ENCODE data around the gene CSRNP3.

The CSRNP3 gene

DNA sequence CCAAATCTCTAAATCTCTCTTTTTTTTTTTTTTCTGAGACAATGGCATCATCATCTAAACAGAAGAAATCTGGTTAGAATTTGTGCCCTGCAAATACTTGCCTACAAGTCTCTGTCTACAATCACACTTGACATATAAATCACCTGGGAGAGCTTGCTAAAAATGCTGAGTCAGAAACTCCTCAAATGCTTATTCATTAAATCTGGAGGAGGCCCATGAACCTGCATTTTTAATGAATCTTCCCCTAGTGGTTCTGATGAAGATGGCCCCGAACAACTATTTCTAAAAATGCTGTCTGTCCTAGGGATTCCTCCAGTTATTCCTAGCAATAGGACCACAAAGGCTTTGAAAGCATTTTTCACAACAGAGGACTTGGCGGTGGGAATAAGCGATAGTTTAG is 1.6 kb upstream of the CSRNP3 start:
- FAIRE-seq = no peak
- DNase-seq (ENCODE audit: insufficient read length, low spot score) = no peak

DNA sequence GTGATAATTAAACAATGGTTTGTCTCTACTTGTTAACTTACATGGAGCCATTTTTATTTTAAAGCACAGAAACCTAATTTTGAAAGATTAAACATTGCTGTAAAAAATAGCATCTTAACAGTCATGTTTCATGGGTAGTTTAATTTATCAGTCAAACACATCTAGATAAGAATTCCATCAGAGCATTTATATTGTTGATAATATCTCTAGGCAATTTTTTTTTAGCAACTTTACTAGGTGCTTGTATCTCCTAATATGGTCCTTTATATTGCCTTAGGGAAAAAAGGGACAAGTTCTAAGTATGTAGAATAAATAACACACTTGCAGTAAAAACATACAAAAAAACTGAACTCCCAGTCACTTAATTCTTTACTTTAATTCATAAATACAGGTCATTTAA is 863 bp downstream of the CSRNP3 start:
- FAIRE-seq (no peak), DNase-seq (ENCODE audit: insufficient read length, low spot score) (no peak)

DNA sequence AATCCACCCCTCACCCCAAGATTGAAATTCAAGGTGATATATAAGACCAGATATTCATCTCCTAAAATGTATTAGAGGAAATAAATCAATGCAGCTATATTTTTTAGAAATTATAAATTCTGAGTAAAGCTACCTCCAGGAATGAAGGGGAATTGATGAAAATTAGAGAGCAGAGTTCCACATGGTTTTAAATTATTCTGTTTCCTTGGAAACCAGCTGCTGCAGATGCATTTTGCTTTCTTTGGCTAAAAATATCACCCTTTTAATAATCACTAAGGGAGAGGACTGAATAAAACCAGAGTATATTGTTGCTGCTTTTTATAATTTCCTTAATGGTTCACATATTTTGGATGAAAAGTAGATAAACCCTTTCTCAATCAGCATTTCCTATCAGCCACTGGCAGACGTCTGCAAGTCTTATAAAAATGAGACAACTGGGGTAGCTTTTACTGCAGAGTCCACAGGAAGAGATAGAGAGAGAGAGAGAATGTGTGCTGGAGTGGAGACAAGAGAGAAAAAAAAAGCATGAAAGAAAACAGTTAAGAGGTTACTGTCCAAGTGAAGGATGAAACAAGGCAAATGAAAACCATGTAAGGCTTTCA is 2.0 kb downstream of the CSRNP3 start:
- DNase-seq (ENCODE audit: insufficient read length, low spot score) (no peak), FAIRE-seq (no peak)

DNA sequence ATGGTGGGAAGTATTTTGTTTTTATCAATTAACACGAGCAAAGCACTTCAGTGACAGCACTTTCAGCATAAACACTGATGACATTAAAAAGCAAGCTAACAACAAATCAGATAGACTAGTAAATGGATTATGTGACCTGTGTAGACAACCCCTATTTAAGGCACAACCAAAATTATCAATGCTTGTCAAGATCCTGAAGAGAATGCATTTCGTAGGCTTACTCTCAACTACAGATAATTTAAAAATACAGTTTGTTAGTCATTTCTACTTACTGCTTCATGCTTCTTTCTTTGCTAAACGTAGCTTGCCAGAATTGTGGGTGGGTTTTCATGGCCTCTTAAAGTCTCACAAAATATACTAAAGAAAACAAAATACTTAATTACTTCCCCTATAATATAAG is 3.4 kb downstream of the CSRNP3 start:
- DNase-seq (ENCODE audit: insufficient read length, low spot score) (no peak), FAIRE-seq (no peak)

DNA sequence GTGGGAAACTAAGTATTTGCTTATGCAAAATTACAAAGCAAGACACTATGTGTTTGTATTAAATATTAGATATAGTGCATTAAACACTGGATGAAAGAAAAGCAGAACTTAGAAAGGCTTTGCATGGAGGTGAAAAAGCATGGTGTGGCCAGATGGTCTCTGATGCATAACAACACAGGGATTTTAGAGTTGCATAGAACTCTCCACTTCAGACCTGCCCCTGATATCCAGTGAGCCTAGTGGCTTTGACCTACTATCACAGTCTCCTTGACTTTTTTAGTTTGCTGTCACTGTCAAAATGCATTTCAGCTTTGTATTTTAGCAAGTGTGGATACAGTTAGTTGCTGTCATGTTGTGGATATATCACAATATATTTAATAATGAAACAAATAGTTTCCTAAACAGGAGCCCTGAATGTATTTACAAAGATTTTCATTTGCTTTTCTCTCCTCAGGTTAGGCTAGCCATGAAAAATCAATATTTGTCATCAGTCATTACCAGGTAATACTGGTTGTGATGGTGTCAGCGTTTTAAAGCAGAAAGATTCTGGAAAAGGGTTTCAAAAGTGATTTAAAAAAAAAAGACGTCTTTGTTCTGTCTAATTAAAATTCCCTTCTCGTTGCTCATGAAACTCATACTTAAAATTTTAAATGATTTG is 5.2 kb downstream of the CSRNP3 start:
- FAIRE-seq = no peak
- DNase-seq (ENCODE audit: insufficient read length, low spot score) = no peak

DNA sequence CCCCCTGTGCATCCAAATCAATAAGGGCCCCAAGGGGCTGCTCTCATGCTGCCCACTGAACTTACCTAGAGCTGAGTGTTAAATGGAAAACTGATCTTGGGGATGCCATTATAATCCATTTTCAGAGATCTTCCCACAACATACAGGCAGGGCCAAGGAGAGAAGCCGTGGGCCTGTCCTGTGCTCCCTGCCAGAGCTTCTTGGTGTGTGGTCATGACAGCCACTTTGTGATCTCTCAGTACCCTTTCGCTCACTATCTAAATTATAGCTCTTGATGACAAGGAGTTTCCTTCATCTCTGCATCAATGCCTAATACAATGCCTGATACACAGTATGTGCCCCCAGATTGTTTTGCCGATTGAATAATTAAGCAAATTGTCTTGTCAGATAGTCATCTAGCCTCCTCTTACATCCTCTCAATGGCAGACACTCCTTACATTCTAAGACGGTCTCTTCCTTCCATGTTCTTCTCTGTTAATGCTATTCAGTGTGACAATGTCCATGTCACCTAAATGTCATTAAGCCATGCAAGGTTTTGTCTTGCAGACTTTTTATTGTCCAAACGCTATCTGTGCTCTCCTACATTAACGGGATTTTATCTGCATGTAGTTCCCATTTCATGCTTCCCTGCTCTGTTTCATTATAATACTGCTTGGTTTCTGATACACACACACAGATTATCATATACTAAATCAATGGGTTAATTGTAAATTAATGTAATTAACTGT is 5.9 kb downstream of the CSRNP3 start:
- FAIRE-seq = no peak
- DNase-seq (ENCODE audit: insufficient read length, low spot score) = no peak

DNA sequence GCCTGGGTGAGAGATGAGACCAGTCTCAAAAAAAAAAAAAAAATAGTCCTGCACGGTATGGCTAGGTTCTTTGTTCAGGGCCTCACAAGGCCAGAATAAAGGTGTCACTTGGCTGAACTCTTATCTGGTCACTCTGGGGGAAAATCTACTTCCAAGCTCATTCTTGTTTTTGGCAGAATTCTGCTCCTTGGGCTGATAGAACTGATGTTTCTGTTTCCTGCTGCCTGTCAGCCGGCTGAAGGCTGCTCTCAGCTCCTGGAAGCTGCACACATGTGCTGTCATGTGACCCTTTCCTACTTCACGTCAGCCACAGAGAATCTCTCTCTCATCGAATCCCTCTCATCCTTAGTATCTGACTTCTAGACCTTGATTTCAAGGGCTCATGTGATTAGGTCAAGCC is 10.4 kb downstream of the CSRNP3 start:
- DNase-seq (ENCODE audit: insufficient read length, low spot score) (no peak), FAIRE-seq (no peak)

DNA sequence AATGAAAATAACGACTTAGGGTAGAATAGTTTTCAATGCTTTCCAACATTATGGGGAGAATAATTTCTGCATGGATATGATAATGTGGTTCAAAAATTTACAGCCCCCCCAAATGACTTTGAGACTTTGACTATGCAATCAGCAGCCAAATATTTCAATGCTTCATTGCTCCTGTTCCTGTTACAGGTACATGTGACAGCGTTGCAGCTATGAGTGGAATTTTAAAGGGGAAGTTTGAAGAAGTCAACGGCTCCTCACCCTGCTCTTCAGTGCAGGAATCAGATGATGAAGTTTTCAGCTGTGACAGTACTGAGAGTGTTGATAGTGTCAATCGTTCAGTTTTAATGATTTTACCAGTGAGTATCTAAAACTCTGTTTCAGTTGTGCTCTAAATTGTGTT is 25.1 kb downstream of the CSRNP3 start:
- DNase-seq (ENCODE audit: insufficient read length, low spot score) (no peak), FAIRE-seq (no peak)

DNA sequence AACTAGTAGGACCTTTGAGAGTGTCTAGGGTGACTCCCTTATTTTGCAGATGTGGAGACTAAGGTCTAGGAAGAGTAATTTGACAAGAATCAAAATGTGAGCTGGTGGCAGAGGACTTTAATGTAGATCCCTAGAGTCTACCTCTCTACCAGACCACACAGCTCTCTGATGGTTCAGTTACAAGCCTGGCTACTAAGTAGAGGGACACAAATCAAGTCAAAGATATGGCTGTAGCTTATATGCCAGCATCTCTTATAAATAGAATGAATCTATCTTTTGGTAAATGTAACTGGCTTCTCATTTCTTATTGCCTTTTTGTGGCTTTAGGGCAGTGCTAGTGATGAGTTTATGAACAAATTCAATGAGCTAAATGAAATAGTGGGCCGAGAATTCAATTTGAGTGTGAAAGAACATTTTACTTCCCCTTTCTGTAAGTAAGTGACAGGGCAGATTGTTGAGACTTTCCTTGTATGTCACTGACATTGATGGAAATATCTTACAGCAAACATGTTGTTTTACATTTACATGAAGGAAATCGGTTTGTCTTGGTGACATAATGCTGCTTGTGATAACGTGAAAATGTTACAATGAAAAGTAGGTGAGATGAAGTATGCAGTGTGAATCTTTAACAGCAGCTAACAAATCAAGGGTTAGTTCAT is 28.3 kb downstream of the CSRNP3 start:
- FAIRE-seq (peak; percentile 4), DNase-seq (ENCODE audit: insufficient read length, low spot score) (no peak)

DNA sequence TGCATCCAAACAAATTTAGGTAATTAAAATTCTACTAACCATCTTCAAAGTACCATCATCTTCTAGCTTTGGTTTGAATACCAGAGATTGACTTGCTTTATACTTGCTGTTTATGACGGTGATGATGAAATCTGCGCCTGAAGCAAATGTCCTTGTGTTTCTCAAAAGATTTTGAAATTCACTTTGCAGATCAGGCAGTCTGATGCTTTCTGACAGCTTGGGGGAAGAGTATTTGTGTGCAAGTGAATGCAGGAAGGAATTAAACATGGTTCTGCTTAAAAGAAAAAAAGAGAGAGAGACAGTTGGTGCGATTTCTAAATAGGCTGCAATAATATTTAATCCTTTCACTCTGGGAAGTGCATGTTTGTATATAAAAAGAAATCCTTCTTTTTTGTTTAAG is 29.6 kb downstream of the CSRNP3 start:
- DNase-seq (ENCODE audit: insufficient read length, low spot score) = no peak
- FAIRE-seq = no peak

DNA sequence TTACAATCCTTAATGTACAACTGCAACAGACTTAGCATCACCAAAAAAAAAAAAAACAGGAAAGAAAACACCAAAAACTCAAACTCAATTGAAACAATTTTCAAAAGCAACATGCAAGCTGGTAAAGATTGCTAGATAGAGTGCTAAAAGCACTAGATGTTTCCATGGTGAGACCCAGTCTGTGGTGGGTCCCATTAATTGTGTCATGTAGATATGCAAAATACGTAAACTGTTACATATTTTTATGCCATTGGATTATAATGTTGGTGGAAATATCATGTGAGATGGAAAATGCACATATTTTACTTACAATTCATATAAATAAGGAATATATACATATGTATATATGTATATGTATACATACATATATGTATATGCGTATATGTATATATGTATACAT is 30.5 kb downstream of the CSRNP3 start:
- FAIRE-seq (no peak), DNase-seq (ENCODE audit: insufficient read length, low spot score) (no peak)

DNA sequence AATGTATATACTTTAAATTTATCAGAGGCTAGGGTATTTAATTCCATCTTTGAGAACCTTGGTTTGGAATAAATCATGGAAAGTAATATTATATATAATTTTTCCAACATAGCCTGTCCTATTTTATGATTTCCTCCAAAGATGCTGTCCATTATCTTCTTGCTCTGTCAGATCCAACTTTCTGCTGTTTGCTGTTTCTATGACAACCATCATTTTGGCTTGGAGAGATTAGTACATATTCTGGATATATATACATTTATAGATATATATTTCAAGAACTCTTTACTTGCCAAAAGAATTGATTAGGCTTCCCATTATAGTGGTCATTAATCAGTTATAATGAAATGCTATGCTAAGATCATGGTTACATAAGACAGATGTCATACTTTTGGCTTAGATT is 31.3 kb downstream of the CSRNP3 start:
- no peak for FAIRE-seq
- DNase-seq (ENCODE audit: insufficient read length, low spot score) = no peak

DNA sequence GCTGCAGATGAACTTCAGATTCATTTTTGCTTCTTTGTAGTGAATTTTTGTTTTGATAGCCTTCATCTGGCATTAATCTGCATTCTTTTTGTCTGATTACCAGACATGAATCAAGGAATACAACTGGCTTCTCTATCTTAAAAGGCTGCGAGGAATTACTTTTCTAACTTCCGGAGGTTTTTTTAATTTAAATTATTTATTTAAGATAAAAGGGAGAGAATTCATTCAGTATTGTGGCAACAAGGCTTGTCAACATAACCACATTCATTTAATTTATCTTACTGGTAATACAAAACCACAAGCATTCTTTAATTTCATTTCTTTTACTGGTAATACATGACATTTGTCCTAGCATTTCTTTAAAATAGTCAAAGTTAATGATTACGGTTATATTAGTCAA is 36.0 kb downstream of the CSRNP3 start:
- FAIRE-seq (no peak), DNase-seq (ENCODE audit: insufficient read length, low spot score) (no peak)

DNA sequence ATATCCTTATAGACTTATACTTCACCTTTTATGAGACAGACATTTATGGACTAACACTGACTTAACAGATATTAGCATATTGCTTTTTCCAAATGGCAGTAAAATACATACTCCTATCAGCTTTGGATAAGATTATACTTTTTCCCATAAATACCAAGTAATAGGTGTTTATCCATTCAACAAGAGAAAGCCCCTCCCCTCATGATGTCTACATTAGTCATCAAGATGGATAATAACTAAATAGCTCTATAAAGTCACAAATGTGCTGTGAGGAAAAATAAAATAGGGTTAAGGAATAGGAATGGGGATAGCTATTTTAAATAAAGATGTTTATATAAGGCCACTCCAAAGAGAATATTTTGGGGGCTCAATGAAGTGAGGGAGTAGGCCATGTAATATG is 39.4 kb downstream of the CSRNP3 start:
- FAIRE-seq = no peak
- DNase-seq (ENCODE audit: insufficient read length, low spot score) = no peak

DNA sequence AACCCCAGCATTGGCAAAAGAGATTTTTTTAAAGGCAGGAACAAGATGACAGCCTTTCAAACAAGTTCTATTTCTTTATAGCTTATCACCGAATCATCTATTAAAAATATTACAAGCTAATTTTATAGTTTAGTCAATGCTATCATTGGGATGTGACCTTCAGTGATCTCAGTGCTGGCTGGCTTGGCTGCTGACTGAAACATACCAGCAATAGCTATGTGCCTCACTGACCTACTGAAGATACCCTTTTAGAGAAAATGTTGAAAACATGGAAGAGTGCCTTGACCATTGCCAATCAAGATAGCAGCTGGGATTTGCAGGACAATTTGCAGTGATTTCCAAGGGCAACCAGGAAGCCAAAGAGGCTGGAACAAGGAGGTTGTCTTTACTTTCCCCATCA is 44.0 kb downstream of the CSRNP3 start:
- no peak for FAIRE-seq
- no peak for DNase-seq (ENCODE audit: insufficient read length, low spot score)

DNA sequence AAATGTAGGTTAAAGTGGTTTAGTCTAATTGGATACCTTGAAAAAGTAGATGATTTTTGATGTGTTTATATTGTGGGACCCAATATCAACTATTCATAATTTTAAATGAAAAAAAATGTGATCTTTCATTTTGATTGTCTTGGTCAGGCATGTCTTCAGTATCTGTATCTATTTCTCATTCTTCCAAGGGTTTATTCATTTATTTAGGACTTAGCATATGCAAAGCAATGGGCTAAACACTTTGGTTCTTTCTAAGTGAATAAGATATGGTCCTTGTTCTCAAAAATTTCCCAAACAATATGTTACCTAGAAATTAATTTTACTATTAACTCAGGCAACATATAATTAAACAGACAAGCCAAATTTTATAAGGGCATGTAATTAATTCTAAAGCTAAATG is 49.1 kb downstream of the CSRNP3 start:
- no peak for DNase-seq (ENCODE audit: insufficient read length, low spot score)
- no peak for FAIRE-seq

DNA sequence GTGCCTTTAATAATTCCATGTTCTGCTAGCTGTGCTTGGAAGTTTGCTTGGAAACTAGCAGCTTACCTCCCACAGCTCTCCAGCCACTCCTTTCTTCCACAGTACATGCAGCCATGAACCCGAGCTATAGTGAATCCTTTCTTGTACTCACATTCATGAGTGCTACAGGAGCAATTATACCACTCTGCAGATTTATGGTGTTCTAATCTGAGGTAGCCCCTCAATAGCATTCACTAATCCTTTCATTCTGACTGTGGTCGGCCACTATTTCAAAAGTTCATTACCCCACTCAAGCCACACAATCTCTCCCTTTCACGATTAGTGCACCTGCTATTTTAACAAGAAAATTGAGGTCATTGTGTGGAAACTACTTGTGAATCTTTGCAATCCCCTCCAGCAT is 53.2 kb downstream of the CSRNP3 start:
- DNase-seq (ENCODE audit: insufficient read length, low spot score) (no peak), FAIRE-seq (no peak)

DNA sequence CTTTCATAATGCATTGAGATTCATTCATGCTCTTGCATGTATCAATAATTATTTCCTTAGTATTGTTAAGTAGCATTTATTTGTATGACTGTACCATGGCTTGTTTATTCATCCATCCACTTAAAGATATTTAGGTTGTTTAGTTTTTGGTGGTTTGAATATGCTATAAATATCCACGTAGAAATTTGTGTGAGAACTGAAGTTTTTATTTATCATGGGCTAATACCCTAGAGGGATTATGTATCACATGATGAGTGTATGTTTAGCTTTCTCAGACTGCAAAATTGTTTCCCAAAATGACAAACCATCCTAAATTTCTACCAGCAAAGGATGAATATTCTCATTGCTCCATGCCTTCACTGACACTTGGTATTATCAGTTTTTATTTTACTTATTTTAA is 55.2 kb downstream of the CSRNP3 start:
- DNase-seq (ENCODE audit: insufficient read length, low spot score) (no peak), FAIRE-seq (no peak)

DNA sequence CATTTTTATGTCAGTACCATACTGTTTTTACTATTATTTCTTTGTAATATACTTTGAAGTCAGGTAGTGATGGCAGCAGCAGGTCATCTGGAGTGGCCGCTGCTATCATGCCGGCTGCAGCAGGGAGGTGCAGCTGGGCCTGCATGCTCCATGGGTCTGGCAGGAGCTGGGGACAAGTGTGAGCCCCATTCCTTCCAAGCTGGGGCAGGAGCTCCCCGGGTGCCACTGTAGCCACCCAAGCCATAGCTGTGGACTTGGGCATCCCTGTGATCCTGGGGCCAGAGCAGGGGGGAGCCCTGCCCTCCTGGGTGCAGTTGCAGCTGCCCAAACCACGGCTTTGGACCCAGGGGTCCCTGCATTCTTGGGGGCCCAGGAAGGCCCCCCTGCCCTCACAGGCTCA is 59.2 kb downstream of the CSRNP3 start:
- DNase-seq (ENCODE audit: insufficient read length, low spot score) (no peak), FAIRE-seq (no peak)

DNA sequence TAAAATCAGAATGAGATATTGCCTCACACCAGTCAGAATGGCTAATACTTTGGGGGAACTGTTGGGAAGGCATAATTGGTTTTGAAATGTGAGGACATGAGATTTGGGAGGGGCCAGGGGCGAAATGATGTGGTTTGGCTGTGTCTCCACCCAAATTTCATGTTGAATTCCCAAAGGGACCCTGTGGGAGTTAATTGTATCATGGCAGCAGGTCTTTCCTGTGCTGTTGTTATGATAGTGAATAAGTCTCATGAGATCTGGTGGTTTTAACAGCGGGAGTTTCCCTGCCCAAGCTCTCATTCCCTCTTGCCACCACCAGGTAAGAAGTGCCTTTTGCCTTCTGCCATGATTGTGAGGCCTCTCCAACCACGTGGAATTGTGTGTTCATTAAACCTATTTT is 59.6 kb downstream of the CSRNP3 start:
- no peak for FAIRE-seq

DNA sequence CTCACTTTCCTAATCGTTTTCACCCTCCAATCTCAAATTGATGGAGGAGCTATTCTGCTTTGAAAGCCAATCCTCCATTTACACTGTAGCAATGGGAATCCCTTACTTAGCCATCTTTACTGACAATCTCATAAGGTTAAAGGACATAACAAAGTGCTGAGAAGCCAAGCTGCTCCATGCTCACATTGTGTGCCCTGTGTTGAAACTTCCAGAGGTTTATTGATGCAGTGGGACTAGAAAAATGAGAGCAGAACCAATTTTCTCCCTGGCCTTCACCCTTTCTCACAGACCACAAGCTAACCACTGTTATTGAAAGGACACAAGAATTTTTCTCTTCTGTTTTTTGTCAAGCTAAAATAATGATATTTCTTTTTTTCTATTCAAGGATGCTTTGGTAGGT is 63.8 kb downstream of the CSRNP3 start:
- no peak for DNase-seq (ENCODE audit: insufficient read length, low spot score)
- no peak for FAIRE-seq

More for the DNA sequence above, 59.6 kb downstream of the CSRNP3 start:
- DNase-seq (ENCODE audit: insufficient read length, low spot score) = no peak

DNA sequence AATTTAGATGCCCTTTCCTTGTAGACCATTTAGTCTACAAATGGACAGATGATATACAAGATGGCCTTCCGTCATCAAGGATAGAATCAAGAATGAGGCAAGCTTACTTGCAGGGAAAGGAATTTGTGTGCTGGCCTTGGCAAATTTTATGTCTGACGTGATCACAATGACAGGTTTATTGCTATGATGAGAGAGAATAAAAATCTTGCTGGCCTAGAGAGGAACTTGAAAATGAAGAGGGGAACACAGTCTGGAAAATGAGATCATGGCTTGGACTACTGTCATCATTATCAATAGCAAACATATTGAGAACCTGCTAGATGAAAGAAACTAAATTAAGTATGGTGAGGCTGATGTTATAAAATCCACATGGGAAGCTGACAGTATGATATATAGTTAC is 66.0 kb downstream of the CSRNP3 start:
- FAIRE-seq (no peak), DNase-seq (ENCODE audit: insufficient read length, low spot score) (no peak)
